Spleen (tissue), 7 donors: ENCODE measurements around the gene SUSD6.

Source experiments
- CTCF ChIP-seq, 11 experiments: fragments of 200-600 bp in 7 of 11; fragments of 450-650 bp in 4 of 11; sonication (generic) in 4 of 11; IDR thresholded peaks in 8 of 11; conservative IDR thresholded peaks in 3 of 11; 1 replicate in 7 of 11; 2 replicates in 4 of 11; pipeline versions ENCODE4 v1.4.0 to v1.8.0; 2016 to 2021; ENCODE audit warnings: antibody characterized with exemption in 11 of 11, inconsistent platforms in 4 of 11, mild to moderate bottlenecking in 1 of 11
- POLR2A ChIP-seq, 3 donors: fragments of 450-650 bp; IDR thresholded peaks; one replicate each; pipeline ENCODE4 v1.5.1; 2017; ENCODE audit warnings: antibody characterized with exemption in 3 of 3, mild to moderate bottlenecking in 1 of 3
- POLR2AphosphoS5 ChIP-seq, 3 donors: sonication (generic); formaldehyde crosslinking; IDR thresholded peaks; one replicate each; pipeline ENCODE4 v1.5.1; 2017; ENCODE audit warnings: antibody characterized with exemption in 3 of 3
- donor health status: DM: no; HTN: no; CAD: no; lungs with moderate emphysema.
- donor health status: DM: no; HTN: no; CAD: no.
- donor health status: DM: no; HTN: no; CAD: no.

- TF ChIP-seq CTCF (IDR thresholded peaks at IDR 0.05 in 8 of 11, conservative IDR thresholded peaks at IDR 0.05 in 3 of 11) (no peak), POLR2A (IDR thresholded peaks at IDR 0.05) (no peak), POLR2AphosphoS5 (IDR thresholded peaks at IDR 0.05) (no peak)
These were observed 100.1 kb downstream of the SUSD6 start for GRCh38 chr14:69711477-69711876.
